ENCODE measurements around the gene STX12. TPM values are rescaled to one million over a fixed set of nuclear protein-coding genes. Genes with fewer than 3 reads are reported as not detected.
A peak's percentile ranks its signal among the peaks of the same experiment; 100 is the strongest.

STX12 gene
- total RNA-seq = 41.2 and 58.2 TPM in 2 replicates

GRCh38 chr1:27772932-27773825 is at the start of gene STX12:
Gene STX12, plus strand, starts transcription at chr1:27773219. Its CDS starts 89 bp downstream, at chr1:27773308.

GRCh38 chr1:27725374-27726172 is 47.4 kb upstream of the STX12 start, which contains the start of gene FAM76A:
Gene FAM76A, plus strand, starts transcription at chr1:27725961. Its CDS starts 120 bp downstream, at chr1:27726081.

GRCh38 chr1:27830621-27831440 is 57.8 kb downstream of the STX12 start, which contains the start of gene PPP1R8:
Gene PPP1R8, plus strand, starts transcription at chr1:27830782. Its CDS starts 54 bp downstream, at chr1:27830836.

GRCh38 chr1:27872059-27872801 is 99.2 kb downstream of the STX12 start, which contains the start of gene THEMIS2:
Gene THEMIS2, plus strand, starts transcription at chr1:27872544. Its CDS starts 28 bp downstream, at chr1:27872572.

Small RNAs within 50 kb of the gene (small RNA-seq; reads per million reads assigned to genes)
- gene AL020997.2 = 0.32 reads per million, percentile 8 among the genes with 10 or more reads in this experiment
- not detected for gene RNU6-1245P
- gene SCARNA1 = 6,460 reads per million, percentile 100 among the genes with 10 or more reads in this experiment

Other genes starting within 250 kb of the STX12 start
- 38.1 and 51.8 TPM in 2 replicates for gene AHDC1, start 169.1 kb upstream of the STX12 start, total RNA-seq
- gene FGR, start 138.0 kb upstream of the STX12 start, total RNA-seq = under 0.01 TPM in 1 of 2 replicates, not detected in the other
- 9.4 and 37.3 TPM in 2 replicates for gene IFI6, start 101.0 kb upstream of the STX12 start, total RNA-seq
- 10.7 and 11.4 TPM in 2 replicates for gene FAM76A, start 47.3 kb upstream of the STX12 start, total RNA-seq
- gene PPP1R8, start 57.6 kb downstream of the STX12 start, total RNA-seq = 25.5 and 32.6 TPM in 2 replicates
- 0.22 TPM in 1 of 2 replicates, not detected in the other for gene THEMIS2, start 99.3 kb downstream of the STX12 start, total RNA-seq
- gene RPA2, start 141.4 kb downstream of the STX12 start, total RNA-seq = 15.7 and 24.3 TPM in 2 replicates
- under 0.01 TPM in 1 of 2 replicates, not detected in the other for gene SMPDL3B, start 161.8 kb downstream of the STX12 start, total RNA-seq
- 10.6 and 16.4 TPM in 2 replicates for gene XKR8, start 186.8 kb downstream of the STX12 start, total RNA-seq